ENCODE results near the gene KLRC1.
"Not testable (repeated sequence)": the region's sequence is repeated elsewhere in the genome, so short reads cannot be mapped to it uniquely, and the experiment has no call there.

KLRC1 gene

DNA sequence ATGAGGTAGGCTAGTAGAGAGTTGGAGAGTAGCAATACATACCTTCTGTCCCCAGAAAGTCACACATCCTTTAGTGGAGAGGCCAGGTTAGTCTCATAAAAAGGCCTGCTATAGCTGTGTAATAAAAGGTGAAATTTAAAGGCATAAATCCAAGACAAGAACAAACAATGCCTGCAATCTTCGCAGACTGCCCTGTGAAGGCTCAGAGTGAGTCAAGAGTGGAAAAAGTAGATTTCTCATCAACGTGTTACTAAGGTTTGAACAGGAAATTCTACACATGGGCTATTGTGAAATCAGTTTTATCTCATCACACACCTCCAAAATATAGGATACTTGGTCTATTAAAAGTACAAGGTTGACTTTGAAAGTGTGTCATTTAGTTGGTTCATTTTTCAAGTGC, at the start of gene KLRC1:
TSS of gene KLRC1 (minus strand) at position 222 of the 400 bp plus-strand sequence. CDS start 2,221 bp downstream, outside the sequence.
- no peak for FAIRE-seq

GRCh38 chr12:10501030-10501429, 47.9 kb upstream of the KLRC1 start:
- FAIRE-seq = no peak

DNA sequence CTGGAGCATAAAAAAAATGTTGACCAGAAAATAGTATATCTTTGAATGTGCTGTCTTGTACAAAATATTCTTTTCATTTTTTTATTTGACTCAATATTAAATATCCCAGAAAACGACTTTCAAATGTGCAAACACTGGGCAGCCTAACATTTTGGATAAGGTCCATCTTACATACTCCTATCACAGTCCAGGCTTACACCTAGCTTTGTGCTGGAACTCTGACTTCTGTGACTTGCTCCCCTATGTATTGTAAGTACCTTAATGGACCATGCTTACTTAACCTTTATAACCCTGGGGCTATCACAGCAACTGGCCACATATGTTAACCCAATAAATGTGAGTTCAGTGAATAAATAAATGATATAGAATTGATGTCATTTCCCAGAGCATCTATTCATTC, 44.9 kb upstream of the KLRC1 start:
- FAIRE-seq = no peak

DNA sequence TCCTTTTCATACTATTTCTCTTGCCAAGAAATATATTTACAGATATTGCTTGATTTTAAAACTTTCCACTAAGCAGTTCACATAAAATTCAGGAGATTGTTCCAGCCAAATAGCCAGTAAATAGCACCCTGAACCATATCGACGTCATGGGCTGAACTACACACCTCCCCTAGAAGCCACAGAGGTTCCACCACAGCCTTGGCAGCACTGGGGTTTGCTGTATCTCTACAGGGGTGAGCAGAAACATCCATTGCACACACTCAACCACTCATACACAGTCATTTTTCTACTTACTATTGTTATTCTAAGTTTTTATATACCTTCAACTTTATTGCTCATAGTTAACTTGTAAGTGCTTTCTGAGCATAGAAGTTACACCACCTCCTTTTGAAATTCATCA, 44.4 kb upstream of the KLRC1 start:
- no peak for FAIRE-seq

DNA sequence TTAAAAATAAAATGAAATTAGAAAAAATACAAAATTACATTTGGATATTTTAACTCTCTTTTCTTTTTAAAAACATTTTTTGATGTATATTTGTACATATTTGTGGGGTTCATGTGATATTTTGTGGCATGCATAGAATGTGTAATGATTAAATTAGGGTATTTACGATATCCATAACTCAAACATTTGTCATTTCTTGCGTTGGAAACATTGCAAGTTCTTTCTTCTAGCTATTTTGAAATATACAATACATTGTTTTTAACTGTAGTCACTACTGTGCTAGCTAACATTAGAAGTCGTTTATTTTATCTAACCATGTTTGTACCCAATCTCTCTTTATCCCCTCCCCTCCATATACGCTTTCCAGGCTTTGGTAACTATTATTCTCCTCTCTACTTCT, 38.6 kb upstream of the KLRC1 start:
- FAIRE-seq = no peak

DNA sequence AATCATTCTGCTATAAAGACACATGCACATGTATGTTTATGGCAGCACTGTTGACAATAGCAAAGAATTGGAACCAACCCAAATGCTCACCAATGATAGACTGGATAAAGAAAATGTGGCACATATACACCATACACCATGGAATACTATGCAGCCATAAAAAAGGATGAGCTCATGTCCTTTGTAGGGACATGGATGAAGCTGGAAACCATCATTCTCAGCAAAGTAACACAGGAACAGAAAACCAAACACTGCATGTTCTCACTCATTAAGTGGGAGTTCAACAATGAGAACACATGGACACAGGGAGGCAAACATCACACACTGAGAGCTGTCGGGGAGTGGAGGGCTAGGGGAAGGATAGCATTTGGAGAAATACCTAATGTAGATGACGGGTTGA, 34.2 kb upstream of the KLRC1 start:
- FAIRE-seq = not testable (repeated sequence)

- not testable (repeated sequence) for FAIRE-seq
Measured at GRCh38 chr12:10481901-10482300, 28.7 kb upstream of the KLRC1 start.

DNA sequence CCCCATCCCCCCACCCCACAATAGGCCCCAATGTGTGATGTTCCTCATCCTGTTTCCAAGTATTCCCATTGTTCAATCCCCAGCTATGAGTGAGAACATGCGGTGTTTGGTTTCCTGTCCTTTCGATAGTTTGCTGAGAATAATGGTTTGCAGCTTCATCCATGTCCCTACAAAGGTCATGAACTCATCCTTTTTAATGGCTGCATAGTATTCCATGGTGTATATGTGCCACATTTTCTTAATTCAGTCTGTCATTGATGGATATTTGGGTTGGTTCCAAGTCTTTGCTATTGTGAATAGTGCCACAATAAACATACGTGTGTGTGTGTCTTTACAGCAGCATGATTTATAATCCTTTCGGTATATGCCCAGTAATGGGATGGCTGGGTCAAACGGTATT, 19.6 kb upstream of the KLRC1 start:
- not testable (repeated sequence) for FAIRE-seq

- no peak for FAIRE-seq
Measured at GRCh38 chr12:10469701-10470100, 16.5 kb upstream of the KLRC1 start.

- no peak for FAIRE-seq
Measured at GRCh38 chr12:10466311-10466710, 13.1 kb upstream of the KLRC1 start.

GRCh38 chr12:10457760-10458159, 4.6 kb upstream of the KLRC1 start:
- FAIRE-seq = no peak

DNA sequence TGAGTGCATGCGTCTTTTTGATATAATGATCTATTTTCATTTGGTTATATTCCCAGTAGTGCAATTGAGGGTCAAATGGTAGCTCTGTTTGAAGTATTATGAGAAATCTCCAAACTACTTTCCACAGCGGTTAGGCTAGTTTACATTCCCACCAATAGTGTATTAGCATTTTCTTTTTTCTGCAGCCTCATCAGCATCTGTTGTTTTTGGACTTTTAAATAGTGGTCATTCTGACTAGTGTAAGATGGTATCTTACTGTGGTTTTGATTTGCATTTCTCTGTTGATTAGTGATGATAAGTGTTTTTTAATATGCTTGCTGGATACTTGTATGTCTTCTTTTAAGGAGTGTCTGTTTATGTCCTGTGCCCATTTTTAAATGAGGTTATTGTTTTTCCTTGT, 3.7 kb upstream of the KLRC1 start:
- FAIRE-seq = no peak

- peak; percentile 72 for FAIRE-seq
Measured at GRCh38 chr12:10455766-10456165, 2.6 kb upstream of the KLRC1 start.

GRCh38 chr12:10454531-10454930, 1.4 kb upstream of the KLRC1 start:
- FAIRE-seq = no peak

GRCh38 chr12:10448236-10448635, 4.9 kb downstream of the KLRC1 start:
- no peak for FAIRE-seq

DNA sequence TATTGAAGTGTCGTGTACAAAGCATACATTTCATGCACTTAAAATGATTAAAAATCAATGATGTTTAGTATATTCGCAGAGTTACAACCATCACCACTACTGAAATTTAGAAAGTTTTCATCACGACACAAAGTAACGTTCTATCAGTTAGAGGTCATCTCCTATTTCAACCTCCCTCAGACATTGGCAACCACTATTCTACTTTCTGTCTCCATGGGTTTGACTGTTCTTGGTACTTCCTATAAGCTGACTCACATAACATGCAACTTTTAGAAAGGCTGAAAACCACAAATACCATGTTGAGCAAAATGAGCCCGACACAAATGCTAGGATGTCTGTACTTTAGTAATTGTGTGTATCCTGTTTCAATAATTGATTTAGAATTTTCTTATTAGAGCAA, 7.1 kb downstream of the KLRC1 start:
- FAIRE-seq = not testable (repeated sequence)

- not testable (repeated sequence) for FAIRE-seq
Measured at GRCh38 chr12:10441144-10441543, 12.0 kb downstream of the KLRC1 start.

- not testable (repeated sequence) for FAIRE-seq
Measured at GRCh38 chr12:10439608-10440274, 13.4 kb downstream of the KLRC1 start.

DNA sequence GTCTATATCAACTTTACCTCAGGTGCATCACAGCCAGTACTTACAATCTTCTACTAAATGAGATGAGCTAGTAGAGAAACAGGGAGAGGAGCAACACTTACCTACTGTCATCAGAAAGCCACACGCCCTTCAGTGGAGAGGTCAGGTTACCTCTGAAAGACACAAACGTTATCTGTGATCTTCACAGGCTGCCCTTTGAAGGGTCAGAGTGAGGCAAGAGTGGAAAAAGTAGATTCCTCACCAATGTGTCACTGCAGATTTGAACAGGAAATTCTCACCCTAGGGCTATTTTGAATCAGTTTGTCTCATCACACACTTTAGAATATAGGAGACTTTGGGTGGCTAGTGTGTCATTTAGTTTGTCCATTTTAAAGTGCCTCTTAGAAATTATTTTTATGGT, 15.6 kb downstream of the KLRC1 start:
- FAIRE-seq = not testable (repeated sequence)

DNA sequence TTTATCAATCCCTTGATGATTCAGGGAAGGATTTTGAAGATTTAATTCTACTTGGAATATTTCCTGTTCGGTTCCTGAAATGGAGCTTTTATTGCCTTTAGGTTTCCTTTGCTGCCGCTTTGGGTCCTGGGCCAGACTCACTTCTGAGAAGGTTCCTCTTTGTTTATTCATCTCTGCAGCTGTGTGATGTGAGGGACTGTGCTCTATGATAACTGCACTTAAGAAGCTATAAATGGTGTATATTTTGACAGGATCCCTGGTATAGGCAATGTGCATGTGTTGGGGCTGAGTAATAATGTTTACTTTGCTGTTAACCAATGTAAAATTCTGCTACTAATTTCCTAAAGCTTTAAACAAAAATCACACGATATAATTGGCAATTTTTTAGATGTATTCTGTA, 17.4 kb downstream of the KLRC1 start, which contains the start of gene KLRC2:
TSS of gene KLRC2 (minus strand) at position 195 of the 400 bp plus-strand sequence. CDS start at position 171, 24 bp downstream.
- FAIRE-seq = not testable (repeated sequence)

- not testable (repeated sequence) for FAIRE-seq
Measured at GRCh38 chr12:10430623-10431022, 22.6 kb downstream of the KLRC1 start.

DNA sequence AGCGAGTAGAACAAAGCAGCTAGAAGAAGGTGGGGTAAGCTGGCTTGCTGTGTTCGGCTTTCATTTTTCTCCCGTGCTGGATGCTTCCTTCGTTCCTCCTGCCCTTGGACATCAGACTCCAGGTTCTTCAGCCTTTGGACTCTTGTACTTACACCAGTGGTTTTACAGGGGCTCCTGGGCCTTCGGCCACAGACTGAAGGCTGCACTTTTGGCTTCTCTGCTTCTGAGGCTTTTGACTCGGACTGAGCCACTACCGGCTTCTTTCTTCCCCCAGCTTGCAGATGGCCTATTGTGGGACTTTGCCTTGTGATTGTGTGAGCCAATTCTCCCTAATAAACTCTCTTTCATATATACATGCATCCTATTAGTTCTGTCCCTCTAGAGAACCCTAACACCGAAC, 27.2 kb downstream of the KLRC1 start:
- FAIRE-seq = not testable (repeated sequence)

DNA sequence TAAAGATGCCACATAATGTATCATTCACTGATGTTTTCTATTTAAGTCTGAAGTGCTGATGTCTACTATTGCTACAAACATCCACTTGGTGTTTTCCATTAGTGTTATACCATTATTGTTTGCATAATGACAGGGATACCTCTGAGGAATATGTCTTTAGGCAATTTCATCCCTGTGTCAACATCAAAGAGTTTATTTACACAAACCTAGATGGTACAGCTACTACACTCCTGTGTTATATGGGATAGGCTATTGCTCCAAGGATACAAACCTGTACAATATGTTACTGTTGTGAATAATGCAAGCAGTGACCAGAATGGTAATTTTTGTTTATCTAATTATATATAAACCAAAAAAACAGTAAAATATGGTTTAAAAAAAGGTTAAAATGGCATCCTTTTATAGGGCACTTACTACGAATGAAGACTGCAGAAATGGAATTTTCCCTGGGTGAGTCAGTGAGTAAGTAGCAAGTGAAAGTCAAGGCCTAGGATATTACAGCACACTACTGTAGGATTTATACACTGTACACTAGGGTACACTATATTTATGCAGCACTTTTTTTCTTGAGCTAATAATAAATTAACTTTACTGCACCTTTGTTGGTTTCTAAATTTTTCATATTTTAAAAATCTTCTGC, 28.8 kb downstream of the KLRC1 start:
- not testable (repeated sequence) for FAIRE-seq

DNA sequence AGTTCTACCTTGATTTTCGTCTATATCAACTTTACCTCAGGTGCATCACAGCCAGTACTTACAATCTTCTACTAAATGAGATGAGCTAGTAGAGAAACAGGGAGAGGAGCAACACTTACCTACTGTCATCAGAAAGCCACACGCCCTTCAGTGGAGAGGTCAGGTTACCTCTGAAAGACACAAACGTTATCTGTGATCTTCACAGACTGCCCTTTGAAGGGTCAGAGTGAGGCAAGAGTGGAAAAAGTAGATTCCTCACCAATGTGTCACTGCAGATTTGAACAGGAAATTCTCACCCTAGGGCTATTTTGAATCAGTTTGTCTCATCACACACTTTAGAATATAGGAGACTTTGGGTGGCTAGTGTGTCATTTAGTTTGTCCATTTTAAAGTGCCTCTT, 31.0 kb downstream of the KLRC1 start:
- not testable (repeated sequence) for FAIRE-seq
